WTC11 (cell line): ENCODE results near the gene CRACDL. TPM values are rescaled to one million over a fixed set of nuclear protein-coding genes. Genes with fewer than 3 reads are reported as not detected.

Source experiments
- ATAC-seq: fragments of 200-7000 bp; cut with Tn5 transposase; 2 replicates; pipeline ENCODE4 v1.10.0; 2021; ENCODE audit warnings: mild to moderate bottlenecking, moderate library complexity
- CTCF ChIA-PET: fragments of 300-600 bp; sonication (Branson Sonifier 250); formaldehyde crosslinking; loops from one replicate; lab custom pipeline; 2021; ENCODE audit warnings: antibody characterized with exemption; lab: Charles Lee
- POLR2A ChIA-PET: fragments of 350-600 bp; sonication (Branson Sonifier 250); formaldehyde crosslinking; loops from one replicate; lab custom pipeline; 2021; ENCODE audit warnings: antibody characterized with exemption; lab: Charles Lee
- DNase-seq: peaks from one replicate; pipeline ENCODE4 v3.0.0; 2021; ENCODE audit warnings: low spot score
- H3K27ac Mint-ChIP-seq: 2 replicates; pipeline ENCODE4 v1.8.0; 2021; ENCODE audit warnings: mixed read lengths
- H3K27me3 Mint-ChIP-seq: 2 replicates; pipeline ENCODE4 v1.8.0; 2021; ENCODE audit warnings: low read depth, mild to moderate bottlenecking, moderate library complexity, mixed read lengths
- H3K36me3 Mint-ChIP-seq: 2 replicates; pipeline ENCODE4 v1.8.0; 2021; ENCODE audit warnings: mixed read lengths
- H3K4me1 Mint-ChIP-seq: 2 replicates; pipeline ENCODE4 v1.8.0; 2022; ENCODE audit warnings: mixed read lengths
- H3K4me3 Mint-ChIP-seq: 2 replicates; pipeline ENCODE4 v1.8.0; 2021; ENCODE audit warnings: mild to moderate bottlenecking, moderate library complexity, mixed read lengths
- H3K9me3 Mint-ChIP-seq: 2 replicates; pipeline ENCODE4 v1.8.0; 2021; ENCODE audit warnings: mixed read lengths
- CBFB ChIP-seq: sonication (generic); formaldehyde crosslinking; IDR thresholded peaks from 2 replicates; pipeline ENCODE4 v1.8.1; 2022; ENCODE audit warnings: mild to moderate bottlenecking, low read depth, missing genetic modification reagents
- CDX4 ChIP-seq: fragments of 250-450 bp; sonication (Bioruptor Pico); IDR thresholded peaks from 2 replicates; pipeline ENCODE4 v1.9.0; 2021; ENCODE audit warnings: moderate library complexity, mild to moderate bottlenecking, inconsistent platforms, borderline replicate concordance
- CREB1 ChIP-seq: sonication (generic); formaldehyde crosslinking; IDR thresholded peaks from 2 replicates; pipeline ENCODE4 v1.8.0; 2023; ENCODE audit warnings: mild to moderate bottlenecking, missing genetic modification reagents
- ETV6 ChIP-seq: sonication (generic); formaldehyde crosslinking; IDR thresholded peaks from 2 replicates; pipeline ENCODE4 v1.8.1; 2022; ENCODE audit warnings: mild to moderate bottlenecking, missing genetic modification reagents
- KAT7 ChIP-seq: sonication (generic); formaldehyde crosslinking; IDR thresholded peaks from 2 replicates; pipeline ENCODE4 v1.8.1; 2023; ENCODE audit warnings: missing genetic modification reagents, mild to moderate bottlenecking, borderline replicate concordance
- NR3C1 ChIP-seq: sonication (generic); formaldehyde crosslinking; conservative IDR thresholded peaks from 2 replicates; pipeline ENCODE4 v1.8.1; 2023; ENCODE audit warnings: low read depth, mild to moderate bottlenecking, missing genetic modification reagents
- OVOL2 ChIP-seq: fragments of 250-450 bp; sonication (Bioruptor Pico); IDR thresholded peaks from 2 replicates; pipeline ENCODE4 v1.9.0; 2021; ENCODE audit warnings: mild to moderate bottlenecking, borderline replicate concordance
- PRRX2 ChIP-seq: fragments of 250-450 bp; sonication (Bioruptor Pico); IDR thresholded peaks from 2 replicates; pipeline ENCODE4 v1.8.0; 2021; ENCODE audit warnings: mild to moderate bottlenecking
- SP1 ChIP-seq: sonication (generic); formaldehyde crosslinking; conservative IDR thresholded peaks from 2 replicates; pipeline ENCODE4 v1.8.1; 2022; ENCODE audit warnings: missing genetic modification reagents
- TCF7 ChIP-seq: sonication (generic); formaldehyde crosslinking; IDR thresholded peaks from 2 replicates; pipeline ENCODE4 v1.8.0; 2022; ENCODE audit warnings: mild to moderate bottlenecking, low read depth, missing genetic modification reagents, moderate library complexity
- ZNF121 ChIP-seq: sonication (generic); formaldehyde crosslinking; IDR thresholded peaks from 2 replicates; pipeline ENCODE4 v1.8.0; 2023; ENCODE audit warnings: missing genetic modification reagents
- ZNF138 ChIP-seq: sonication (generic); formaldehyde crosslinking; conservative IDR thresholded peaks from 2 replicates; pipeline ENCODE4 v1.8.1; 2022; ENCODE audit warnings: mild to moderate bottlenecking, moderate library complexity, missing genetic modification reagents
- ZNF232 ChIP-seq: sonication (generic); formaldehyde crosslinking; IDR thresholded peaks from 2 replicates; pipeline ENCODE4 v1.8.0; 2022; ENCODE audit warnings: mild to moderate bottlenecking, missing genetic modification reagents
- ZNF396 ChIP-seq: fragments of 250-450 bp; sonication (Bioruptor Pico); IDR thresholded peaks from 2 replicates; pipeline ENCODE4 v1.8.0; 2021; ENCODE audit warnings: mild to moderate bottlenecking, moderate library complexity, borderline replicate concordance
- ZNF512 ChIP-seq: sonication (generic); formaldehyde crosslinking; IDR thresholded peaks from 2 replicates; pipeline ENCODE4 v1.8.1; 2022; ENCODE audit warnings: missing genetic modification reagents, borderline replicate concordance
- ZNF532 ChIP-seq: fragments of 250-450 bp; sonication (Bioruptor Pico); IDR thresholded peaks from 2 replicates; pipeline ENCODE4 v1.9.0; 2021; ENCODE audit warnings: mild to moderate bottlenecking, borderline replicate concordance
- total RNA-seq: library from RNA; stranded (reverse); gene quantifications from 3 replicates; pipeline ENCODE4 v1.2.3, GENCODE V29; 2021
- TF ChIP-seq, protein P1 (sequence below): sonication (generic); formaldehyde crosslinking; IDR thresholded peaks from 2 replicates; pipeline ENCODE4 v1.8.0; 2022; ENCODE audit warnings: missing genetic modification reagents
- TF ChIP-seq, protein P2 (sequence below): sonication (generic); formaldehyde crosslinking; IDR thresholded peaks from 2 replicates; pipeline ENCODE4 v1.8.0; 2023; ENCODE audit warnings: mild to moderate bottlenecking, missing genetic modification reagents
- TF ChIP-seq, protein P3 (sequence below): sonication (generic); formaldehyde crosslinking; conservative IDR thresholded peaks from 2 replicates; pipeline ENCODE4 v1.8.1; 2022; ENCODE audit warnings: mild to moderate bottlenecking, missing genetic modification reagents
- TF ChIP-seq, protein P4 (sequence below): fragments of 250-450 bp; sonication (Bioruptor Pico); IDR thresholded peaks from 2 replicates; pipeline ENCODE4 v1.9.0; 2021; ENCODE audit warnings: mild to moderate bottlenecking

Gene CRACDL
- total RNA-seq, 1 experiment from 2014 or later = 0.72 TPM

- Mint-ChIP-seq H3K9me3 (peaks cover 10% of the 10 kb centered on the region; the same call in 1 of the 2 replicates), H3K4me1 (peaks cover 27% of the 10 kb centered on the region), H3K4me3 (no peak overlapping the region), H3K36me3 (no peaks in the 10 kb centered on the region)
- ATAC-seq = no peak
- no peak for TF ChIP-seq ZNF121 (CRISPR knock-in tag)
- TF ChIP-seq TCF7 = no peak
- TF ChIP-seq PRRX2 (CRISPR knock-in tag) = no peak
- no peak for TF ChIP-seq ETV6 (CRISPR knock-in tag)
- TF ChIP-seq ZNF232 (CRISPR knock-in tag) = no peak
- TF ChIP-seq, protein P1, sequence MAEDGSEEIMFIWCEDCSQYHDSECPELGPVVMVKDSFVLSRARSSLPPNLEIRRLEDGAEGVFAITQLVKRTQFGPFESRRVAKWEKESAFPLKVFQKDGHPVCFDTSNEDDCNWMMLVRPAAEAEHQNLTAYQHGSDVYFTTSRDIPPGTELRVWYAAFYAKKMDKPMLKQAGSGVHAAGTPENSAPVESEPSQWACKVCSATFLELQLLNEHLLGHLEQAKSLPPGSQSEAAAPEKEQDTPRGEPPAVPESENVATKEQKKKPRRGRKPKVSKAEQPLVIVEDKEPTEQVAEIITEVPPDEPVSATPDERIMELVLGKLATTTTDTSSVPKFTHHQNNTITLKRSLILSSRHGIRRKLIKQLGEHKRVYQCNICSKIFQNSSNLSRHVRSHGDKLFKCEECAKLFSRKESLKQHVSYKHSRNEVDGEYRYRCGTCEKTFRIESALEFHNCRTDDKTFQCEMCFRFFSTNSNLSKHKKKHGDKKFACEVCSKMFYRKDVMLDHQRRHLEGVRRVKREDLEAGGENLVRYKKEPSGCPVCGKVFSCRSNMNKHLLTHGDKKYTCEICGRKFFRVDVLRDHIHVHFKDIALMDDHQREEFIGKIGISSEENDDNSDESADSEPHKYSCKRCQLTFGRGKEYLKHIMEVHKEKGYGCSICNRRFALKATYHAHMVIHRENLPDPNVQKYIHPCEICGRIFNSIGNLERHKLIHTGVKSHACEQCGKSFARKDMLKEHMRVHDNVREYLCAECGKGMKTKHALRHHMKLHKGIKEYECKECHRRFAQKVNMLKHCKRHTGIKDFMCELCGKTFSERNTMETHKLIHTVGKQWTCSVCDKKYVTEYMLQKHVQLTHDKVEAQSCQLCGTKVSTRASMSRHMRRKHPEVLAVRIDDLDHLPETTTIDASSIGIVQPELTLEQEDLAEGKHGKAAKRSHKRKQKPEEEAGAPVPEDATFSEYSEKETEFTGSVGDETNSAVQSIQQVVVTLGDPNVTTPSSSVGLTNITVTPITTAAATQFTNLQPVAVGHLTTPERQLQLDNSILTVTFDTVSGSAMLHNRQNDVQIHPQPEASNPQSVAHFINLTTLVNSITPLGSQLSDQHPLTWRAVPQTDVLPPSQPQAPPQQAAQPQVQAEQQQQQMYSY (CRISPR knock-in tag) = no peak
- no peak for TF ChIP-seq ZNF512 (CRISPR knock-in tag)
- no peak for TF ChIP-seq ZNF138 (CRISPR knock-in tag)
- TF ChIP-seq, protein P2, sequence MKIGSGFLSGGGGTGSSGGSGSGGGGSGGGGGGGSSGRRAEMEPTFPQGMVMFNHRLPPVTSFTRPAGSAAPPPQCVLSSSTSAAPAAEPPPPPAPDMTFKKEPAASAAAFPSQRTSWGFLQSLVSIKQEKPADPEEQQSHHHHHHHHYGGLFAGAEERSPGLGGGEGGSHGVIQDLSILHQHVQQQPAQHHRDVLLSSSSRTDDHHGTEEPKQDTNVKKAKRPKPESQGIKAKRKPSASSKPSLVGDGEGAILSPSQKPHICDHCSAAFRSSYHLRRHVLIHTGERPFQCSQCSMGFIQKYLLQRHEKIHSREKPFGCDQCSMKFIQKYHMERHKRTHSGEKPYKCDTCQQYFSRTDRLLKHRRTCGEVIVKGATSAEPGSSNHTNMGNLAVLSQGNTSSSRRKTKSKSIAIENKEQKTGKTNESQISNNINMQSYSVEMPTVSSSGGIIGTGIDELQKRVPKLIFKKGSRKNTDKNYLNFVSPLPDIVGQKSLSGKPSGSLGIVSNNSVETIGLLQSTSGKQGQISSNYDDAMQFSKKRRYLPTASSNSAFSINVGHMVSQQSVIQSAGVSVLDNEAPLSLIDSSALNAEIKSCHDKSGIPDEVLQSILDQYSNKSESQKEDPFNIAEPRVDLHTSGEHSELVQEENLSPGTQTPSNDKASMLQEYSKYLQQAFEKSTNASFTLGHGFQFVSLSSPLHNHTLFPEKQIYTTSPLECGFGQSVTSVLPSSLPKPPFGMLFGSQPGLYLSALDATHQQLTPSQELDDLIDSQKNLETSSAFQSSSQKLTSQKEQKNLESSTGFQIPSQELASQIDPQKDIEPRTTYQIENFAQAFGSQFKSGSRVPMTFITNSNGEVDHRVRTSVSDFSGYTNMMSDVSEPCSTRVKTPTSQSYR = no peak
- TF ChIP-seq, protein P3, sequence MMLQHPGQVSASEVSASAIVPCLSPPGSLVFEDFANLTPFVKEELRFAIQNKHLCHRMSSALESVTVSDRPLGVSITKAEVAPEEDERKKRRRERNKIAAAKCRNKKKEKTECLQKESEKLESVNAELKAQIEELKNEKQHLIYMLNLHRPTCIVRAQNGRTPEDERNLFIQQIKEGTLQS (CRISPR knock-in tag) = no peak
- no peak for TF ChIP-seq CBFB (CRISPR knock-in tag)
- TF ChIP-seq ZNF396 = no peak
- TF ChIP-seq NR3C1 = no peak
- no peak for TF ChIP-seq CREB1 (CRISPR knock-in tag)
- no peak for TF ChIP-seq CDX4
- TF ChIP-seq, protein P4, sequence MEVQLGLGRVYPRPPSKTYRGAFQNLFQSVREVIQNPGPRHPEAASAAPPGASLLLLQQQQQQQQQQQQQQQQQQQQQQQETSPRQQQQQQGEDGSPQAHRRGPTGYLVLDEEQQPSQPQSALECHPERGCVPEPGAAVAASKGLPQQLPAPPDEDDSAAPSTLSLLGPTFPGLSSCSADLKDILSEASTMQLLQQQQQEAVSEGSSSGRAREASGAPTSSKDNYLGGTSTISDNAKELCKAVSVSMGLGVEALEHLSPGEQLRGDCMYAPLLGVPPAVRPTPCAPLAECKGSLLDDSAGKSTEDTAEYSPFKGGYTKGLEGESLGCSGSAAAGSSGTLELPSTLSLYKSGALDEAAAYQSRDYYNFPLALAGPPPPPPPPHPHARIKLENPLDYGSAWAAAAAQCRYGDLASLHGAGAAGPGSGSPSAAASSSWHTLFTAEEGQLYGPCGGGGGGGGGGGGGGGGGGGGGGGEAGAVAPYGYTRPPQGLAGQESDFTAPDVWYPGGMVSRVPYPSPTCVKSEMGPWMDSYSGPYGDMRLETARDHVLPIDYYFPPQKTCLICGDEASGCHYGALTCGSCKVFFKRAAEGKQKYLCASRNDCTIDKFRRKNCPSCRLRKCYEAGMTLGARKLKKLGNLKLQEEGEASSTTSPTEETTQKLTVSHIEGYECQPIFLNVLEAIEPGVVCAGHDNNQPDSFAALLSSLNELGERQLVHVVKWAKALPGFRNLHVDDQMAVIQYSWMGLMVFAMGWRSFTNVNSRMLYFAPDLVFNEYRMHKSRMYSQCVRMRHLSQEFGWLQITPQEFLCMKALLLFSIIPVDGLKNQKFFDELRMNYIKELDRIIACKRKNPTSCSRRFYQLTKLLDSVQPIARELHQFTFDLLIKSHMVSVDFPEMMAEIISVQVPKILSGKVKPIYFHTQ = no peak
- TF ChIP-seq OVOL2 (CRISPR knock-in tag) = no peak
- no peak for TF ChIP-seq KAT7 (CRISPR knock-in tag)
- TF ChIP-seq ZNF532 (CRISPR knock-in tag) = no peak
- no peak for TF ChIP-seq SP1 (CRISPR knock-in tag)
- TF ChIP-seq, all 79 proteins: peak for 0
- POLR2A ChIA-PET = interaction anchor here (0.7 kb wide), 1 partner anchor 1126 kb away, joined by 3 read pairs; the partner anchor contains the start of gene COX5B
- H3K27me3 Mint-ChIP-seq = peaks cover 4% of the 10 kb centered on the region; the same call in 1 of the 2 replicates
- CTCF ChIA-PET = no interaction called here
- no peak for DNase-seq
- H3K27ac Mint-ChIP-seq = no peak overlapping the region
These were observed 164.1 kb downstream of the CRACDL start for GRCh38 chr2:98771721-98772524.
